ENCODE measurements around the gene FRMD6.

FRMD6 gene

GRCh38 chr14:51692646-51693045 is 40.9 kb downstream of the FRMD6 start:
- H3K4me3 ChIP-seq (ENCODE audit: low read length) = no peak overlapping the region
- H3K9me3 ChIP-seq (ENCODE audit: control insufficient read depth, insufficient read depth, low read length) = no peaks in the 10 kb centered on the region
- H3K27me3 ChIP-seq (ENCODE audit: control insufficient read depth, insufficient read depth, low read length) = no peaks in the 10 kb centered on the region
- WGBS (ENCODE audit: insufficient coverage, insufficient read length) = no CpG with 5 or more reads among the region's 3 CpGs
- no peak overlapping the region for H3K27ac ChIP-seq (ENCODE audit: low read length)
- DNase-seq (ENCODE audit: low read depth, low spot score) = no peak
- H3K36me3 ChIP-seq (ENCODE audit: control insufficient read depth, insufficient read depth, low read length) = no peaks in the 10 kb centered on the region
- H3K4me1 ChIP-seq (ENCODE audit: control insufficient read depth, insufficient read depth, low read length) = no peaks in the 10 kb centered on the region

GRCh38 chr14:51697848-51698247 is 46.1 kb downstream of the FRMD6 start:
- WGBS (ENCODE audit: insufficient coverage, insufficient read length) = no CpG with 5 or more reads among the region's 3 CpGs
- Histone ChIP-seq H3K4me1 (ENCODE audit: control insufficient read depth, insufficient read depth, low read length) (no peaks in the 10 kb centered on the region), H3K27me3 (ENCODE audit: control insufficient read depth, insufficient read depth, low read length) (no peaks in the 10 kb centered on the region), H3K36me3 (ENCODE audit: control insufficient read depth, insufficient read depth, low read length) (no peaks in the 10 kb centered on the region), H3K27ac (ENCODE audit: low read length) (no peak overlapping the region), H3K9me3 (ENCODE audit: control insufficient read depth, insufficient read depth, low read length) (no peaks in the 10 kb centered on the region), H3K4me3 (ENCODE audit: low read length) (no peak overlapping the region)
- no peak for DNase-seq (ENCODE audit: low read depth, low spot score)

DNA sequence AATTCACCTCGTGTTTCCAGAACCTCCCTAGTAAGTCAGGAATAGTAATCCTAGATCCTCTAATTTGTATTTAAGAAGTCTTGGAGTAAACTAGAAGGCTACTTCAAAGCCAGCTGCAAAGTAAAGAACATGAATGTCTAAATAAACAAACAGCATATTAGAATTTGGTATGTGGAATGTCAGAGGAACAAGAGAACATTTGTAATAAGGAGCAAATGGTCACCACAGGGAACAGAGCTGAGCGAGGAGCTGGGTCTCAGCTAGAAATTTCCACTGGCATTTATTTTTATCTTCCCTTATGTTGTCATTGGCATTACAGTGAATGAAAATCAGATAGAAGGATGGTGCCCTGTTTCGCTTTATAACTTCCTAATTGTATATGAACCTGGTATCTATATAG is 50.2 kb downstream of the FRMD6 start:
- no peaks in the 10 kb centered on the region for H3K9me3 ChIP-seq (ENCODE audit: control insufficient read depth, insufficient read depth, low read length)
- no peak overlapping the region for H3K27ac ChIP-seq (ENCODE audit: low read length)
- H3K27me3 ChIP-seq (ENCODE audit: control insufficient read depth, insufficient read depth, low read length) = no peaks in the 10 kb centered on the region
- H3K4me1 ChIP-seq (ENCODE audit: control insufficient read depth, insufficient read depth, low read length) = peaks cover 2% of the 10 kb centered on the region; the same call in 1 of the 2 replicates
- H3K4me3 ChIP-seq (ENCODE audit: low read length) = no peak overlapping the region
- no CpG with 5 or more reads among the region's 3 CpGs for WGBS (ENCODE audit: insufficient coverage, insufficient read length)
- H3K36me3 ChIP-seq (ENCODE audit: control insufficient read depth, insufficient read depth, low read length) = no peaks in the 10 kb centered on the region
- no peak for DNase-seq (ENCODE audit: low read depth, low spot score)

DNA sequence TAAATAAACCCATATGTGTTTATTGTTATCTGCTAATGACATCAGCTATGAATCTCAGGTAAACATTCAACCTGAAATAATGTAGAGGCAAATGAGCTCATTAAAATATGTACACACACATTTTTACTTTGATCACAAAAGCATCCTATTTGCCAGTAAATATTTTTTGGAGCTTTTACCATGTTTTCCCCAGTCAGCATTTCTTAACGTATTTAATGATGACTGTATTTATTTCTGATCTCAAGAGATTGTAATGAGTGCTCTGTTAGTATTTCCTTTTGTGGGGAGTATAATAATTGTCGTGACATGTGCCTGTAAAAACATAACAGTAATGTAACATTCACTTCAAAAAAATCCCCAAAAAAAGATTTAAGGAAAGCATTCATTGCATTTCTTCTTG is 52.1 kb downstream of the FRMD6 start:
- peaks cover 2% of the 10 kb centered on the region; the same call in 1 of the 2 replicates for H3K4me1 ChIP-seq (ENCODE audit: control insufficient read depth, insufficient read depth, low read length)
- no peak overlapping the region for H3K27ac ChIP-seq (ENCODE audit: low read length)
- H3K36me3 ChIP-seq (ENCODE audit: control insufficient read depth, insufficient read depth, low read length) = no peaks in the 10 kb centered on the region
- H3K4me3 ChIP-seq (ENCODE audit: low read length) = no peak overlapping the region
- DNase-seq (ENCODE audit: low read depth, low spot score) = no peak
- no peaks in the 10 kb centered on the region for H3K9me3 ChIP-seq (ENCODE audit: control insufficient read depth, insufficient read depth, low read length)
- no CpG with 5 or more reads among the region's 2 CpGs for WGBS (ENCODE audit: insufficient coverage, insufficient read length)
- no peaks in the 10 kb centered on the region for H3K27me3 ChIP-seq (ENCODE audit: control insufficient read depth, insufficient read depth, low read length)

DNA sequence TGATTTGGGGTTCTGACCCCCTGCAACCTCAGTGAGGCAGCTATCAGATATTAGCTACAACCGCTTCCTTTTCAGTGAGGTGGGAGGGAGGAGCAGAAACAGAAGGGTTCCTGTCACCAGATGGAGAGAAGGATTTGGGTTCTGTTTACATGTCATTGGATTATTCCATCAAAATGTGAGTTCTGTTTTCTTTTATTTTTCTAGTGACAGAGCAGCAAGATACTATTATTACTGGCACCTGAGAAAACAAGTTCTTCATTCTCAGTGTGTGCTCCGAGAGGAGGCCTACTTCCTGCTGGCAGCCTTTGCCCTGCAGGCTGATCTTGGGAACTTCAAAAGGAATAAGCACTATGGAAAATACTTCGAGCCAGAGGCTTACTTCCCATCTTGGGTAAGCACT is 52.8 kb downstream of the FRMD6 start:
- H3K27me3 ChIP-seq (ENCODE audit: control insufficient read depth, insufficient read depth, low read length) = no peaks in the 10 kb centered on the region
- WGBS (ENCODE audit: insufficient coverage, insufficient read length) = no CpG with 5 or more reads among the region's 3 CpGs
- H3K9me3 ChIP-seq (ENCODE audit: control insufficient read depth, insufficient read depth, low read length) = no peaks in the 10 kb centered on the region
- peaks cover 2% of the 10 kb centered on the region; the same call in 1 of the 2 replicates for H3K4me1 ChIP-seq (ENCODE audit: control insufficient read depth, insufficient read depth, low read length)
- H3K27ac ChIP-seq (ENCODE audit: low read length) = no peak overlapping the region
- no peak for DNase-seq (ENCODE audit: low read depth, low spot score)
- H3K4me3 ChIP-seq (ENCODE audit: low read length) = no peak overlapping the region
- H3K36me3 ChIP-seq (ENCODE audit: control insufficient read depth, insufficient read depth, low read length) = no peaks in the 10 kb centered on the region; the same call in 1 of the 2 replicates

- no peak overlapping the region for H3K4me3 ChIP-seq (ENCODE audit: low read length)
- H3K27me3 ChIP-seq (ENCODE audit: control insufficient read depth, insufficient read depth, low read length) = no peaks in the 10 kb centered on the region
- no peaks in the 10 kb centered on the region; the same call in 1 of the 2 replicates for H3K36me3 ChIP-seq (ENCODE audit: control insufficient read depth, insufficient read depth, low read length)
- H3K4me1 ChIP-seq (ENCODE audit: control insufficient read depth, insufficient read depth, low read length) = peaks cover 2% of the 10 kb centered on the region; the same call in 1 of the 2 replicates
- WGBS (ENCODE audit: insufficient coverage, insufficient read length) = no CpG with 5 or more reads among the region's 2 CpGs
- H3K27ac ChIP-seq (ENCODE audit: low read length) = no peak overlapping the region
- H3K9me3 ChIP-seq (ENCODE audit: control insufficient read depth, insufficient read depth, low read length) = no peaks in the 10 kb centered on the region
- no peak for DNase-seq (ENCODE audit: low read depth, low spot score)
Measured at GRCh38 chr14:51707327-51707726, 55.6 kb downstream of the FRMD6 start.

GRCh38 chr14:51711505-51711904 is 59.8 kb downstream of the FRMD6 start:
- no peak overlapping the region for H3K4me3 ChIP-seq (ENCODE audit: low read length)
- WGBS (ENCODE audit: insufficient coverage, insufficient read length) = no CpG with 5 or more reads among the region's 2 CpGs
- no peak for DNase-seq (ENCODE audit: low read depth, low spot score)
- no peaks in the 10 kb centered on the region; the same call in none of the 2 replicates for H3K4me1 ChIP-seq (ENCODE audit: control insufficient read depth, insufficient read depth, low read length)
- H3K9me3 ChIP-seq (ENCODE audit: control insufficient read depth, insufficient read depth, low read length) = no peaks in the 10 kb centered on the region
- no peaks in the 10 kb centered on the region for H3K27me3 ChIP-seq (ENCODE audit: control insufficient read depth, insufficient read depth, low read length)
- H3K27ac ChIP-seq (ENCODE audit: low read length) = no peak overlapping the region
- no peaks in the 10 kb centered on the region; the same call in 1 of the 2 replicates for H3K36me3 ChIP-seq (ENCODE audit: control insufficient read depth, insufficient read depth, low read length)

DNA sequence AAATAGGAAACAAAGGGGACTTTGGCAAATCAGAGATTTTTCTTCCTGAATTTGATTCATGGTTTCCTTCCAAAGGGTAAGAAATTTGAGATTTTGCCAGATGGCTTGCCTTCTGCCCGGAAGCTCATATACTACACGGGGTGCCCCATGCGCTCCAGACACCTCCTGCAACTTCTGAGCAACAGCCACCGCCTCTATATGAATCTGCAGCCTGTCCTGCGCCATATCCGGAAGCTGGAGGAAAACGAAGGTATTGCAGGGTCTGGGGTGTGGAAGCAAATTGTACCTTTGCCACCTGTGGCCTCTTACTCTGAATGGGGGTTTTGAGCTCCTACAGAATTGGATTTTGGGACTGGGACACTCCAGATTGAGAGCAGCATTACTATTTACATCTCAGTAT is 63.5 kb downstream of the FRMD6 start:
- no peak overlapping the region for H3K27ac ChIP-seq (ENCODE audit: low read length)
- no peaks in the 10 kb centered on the region for H3K9me3 ChIP-seq (ENCODE audit: control insufficient read depth, insufficient read depth, low read length)
- DNase-seq (ENCODE audit: low read depth, low spot score) = no peak
- no peaks in the 10 kb centered on the region for H3K27me3 ChIP-seq (ENCODE audit: control insufficient read depth, insufficient read depth, low read length)
- H3K4me1 ChIP-seq (ENCODE audit: control insufficient read depth, insufficient read depth, low read length) = no peaks in the 10 kb centered on the region; the same call in none of the 2 replicates
- no peak overlapping the region for H3K4me3 ChIP-seq (ENCODE audit: low read length)
- H3K36me3 ChIP-seq (ENCODE audit: control insufficient read depth, insufficient read depth, low read length) = peaks cover 2% of the 10 kb centered on the region; the same call in 1 of the 2 replicates
- no CpG with 5 or more reads among the region's 7 CpGs for WGBS (ENCODE audit: insufficient coverage, insufficient read length)

- Histone ChIP-seq H3K36me3 (ENCODE audit: control insufficient read depth, insufficient read depth, low read length) (peaks cover 5% of the 10 kb centered on the region; the same call in 1 of the 2 replicates), H3K27ac (ENCODE audit: low read length) (no peak overlapping the region), H3K27me3 (ENCODE audit: control insufficient read depth, insufficient read depth, low read length) (no peaks in the 10 kb centered on the region), H3K9me3 (ENCODE audit: control insufficient read depth, insufficient read depth, low read length) (no peaks in the 10 kb centered on the region), H3K4me1 (ENCODE audit: control insufficient read depth, insufficient read depth, low read length) (no peaks in the 10 kb centered on the region; the same call in none of the 2 replicates), H3K4me3 (ENCODE audit: low read length) (no peak overlapping the region)
- no CpG with 5 or more reads among the region's 2 CpGs for WGBS (ENCODE audit: insufficient coverage, insufficient read length)
- DNase-seq (ENCODE audit: low read depth, low spot score) = no peak
Measured at GRCh38 chr14:51715742-51716141, 64.0 kb downstream of the FRMD6 start.

DNA sequence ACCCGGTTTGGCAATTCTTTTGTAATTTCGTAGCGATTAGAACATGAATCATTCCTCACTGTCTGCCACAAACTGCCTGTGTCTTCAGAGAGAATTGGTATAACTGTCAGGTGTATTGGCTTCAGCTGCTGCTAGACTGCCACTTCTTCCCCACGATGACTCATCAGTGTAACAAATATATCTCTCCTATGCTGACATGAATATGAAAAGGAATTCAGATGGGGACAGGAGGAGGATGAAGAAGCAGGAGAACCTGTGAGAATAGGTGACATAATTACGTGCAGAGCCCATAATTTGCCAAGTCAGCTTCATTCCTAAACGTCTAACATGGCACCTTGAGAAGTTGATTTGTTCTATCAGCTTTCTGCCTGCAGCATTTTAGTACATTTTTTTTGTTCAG is 64.9 kb downstream of the FRMD6 start:
- no peak for DNase-seq (ENCODE audit: low read depth, low spot score)
- H3K9me3 ChIP-seq (ENCODE audit: control insufficient read depth, insufficient read depth, low read length) = no peaks in the 10 kb centered on the region
- H3K4me3 ChIP-seq (ENCODE audit: low read length) = no peak overlapping the region
- no peak overlapping the region for H3K27ac ChIP-seq (ENCODE audit: low read length)
- no peaks in the 10 kb centered on the region; the same call in none of the 2 replicates for H3K4me1 ChIP-seq (ENCODE audit: control insufficient read depth, insufficient read depth, low read length)
- no CpG with 5 or more reads among the region's 6 CpGs for WGBS (ENCODE audit: insufficient coverage, insufficient read length)
- no peaks in the 10 kb centered on the region for H3K27me3 ChIP-seq (ENCODE audit: control insufficient read depth, insufficient read depth, low read length)
- H3K36me3 ChIP-seq (ENCODE audit: control insufficient read depth, insufficient read depth, low read length) = peaks cover 5% of the 10 kb centered on the region; the same call in 1 of the 2 replicates

GRCh38 chr14:51717766-51718165 is 66.1 kb downstream of the FRMD6 start:
- Histone ChIP-seq H3K27me3 (ENCODE audit: control insufficient read depth, insufficient read depth, low read length) (no peaks in the 10 kb centered on the region), H3K4me3 (ENCODE audit: low read length) (no peak overlapping the region), H3K36me3 (ENCODE audit: control insufficient read depth, insufficient read depth, low read length) (peaks cover 8% of the 10 kb centered on the region; the same call in 1 of the 2 replicates), H3K4me1 (ENCODE audit: control insufficient read depth, insufficient read depth, low read length) (no peaks in the 10 kb centered on the region; the same call in none of the 2 replicates), H3K9me3 (ENCODE audit: control insufficient read depth, insufficient read depth, low read length) (no peaks in the 10 kb centered on the region), H3K27ac (ENCODE audit: low read length) (no peak overlapping the region)
- WGBS (ENCODE audit: insufficient coverage, insufficient read length) = no CpG with 5 or more reads among the region's 3 CpGs
- no peak for DNase-seq (ENCODE audit: low read depth, low spot score)
